Chondrocyte (in vitro differentiated cells): ENCODE results near the gene DST. TPM values are rescaled to one million over a fixed set of nuclear protein-coding genes. Genes with fewer than 3 reads are reported as not detected.

Experiments used
- DNase-seq: peaks from one replicate; pipeline ENCODE4 v3.0.0; 2021; ENCODE audit warnings: mixed read lengths, low spot score
- H3K27ac Mint-ChIP-seq: one replicate; pipeline ENCODE4 v1.8.0; 2021; ENCODE audit warnings: mild to moderate bottlenecking, moderate library complexity, mixed read lengths; ENCODE audit not compliant: unreplicated experiment
- H3K27me3 Mint-ChIP-seq: 2 replicates; pipeline ENCODE4 v1.8.0; 2021; ENCODE audit warnings: low read depth, mixed read lengths
- H3K36me3 Mint-ChIP-seq: 2 replicates; pipeline ENCODE4 v1.8.0; 2021; ENCODE audit warnings: low read depth, mixed read lengths
- H3K4me1 Mint-ChIP-seq: 2 replicates; pipeline ENCODE4 v1.8.0; 2021; ENCODE audit warnings: low read depth, mild to moderate bottlenecking, mixed read lengths
- H3K4me3 Mint-ChIP-seq: one replicate; pipeline ENCODE4 v1.8.0; 2021; ENCODE audit warnings: mild to moderate bottlenecking, moderate library complexity, mixed read lengths; ENCODE audit not compliant: unreplicated experiment
- H3K9me3 Mint-ChIP-seq: 2 replicates; pipeline ENCODE4 v1.8.0; 2021; ENCODE audit warnings: low read depth, mixed read lengths
- CTCF ChIP-seq: fragments of 200-600 bp; sonication (generic); IDR thresholded peaks from 2 replicates; pipeline ENCODE4 v1.5.0; 2021; ENCODE audit warnings: antibody characterized with exemption, mild to moderate bottlenecking, moderate library complexity
- total RNA-seq: library from RNA; stranded (reverse); gene quantifications from 3 replicates; pipeline ENCODE4 v1.2.1, GENCODE V29; 2021

DST gene
- total RNA-seq, 1 donor from 2014 or later, result 168 TPM

GRCh38 chr6:56484669-56485068 lies 158.0 kb downstream of the DST start:
- H3K27me3 Mint-ChIP-seq, result no peaks in the 10 kb centered on the region
- H3K4me3 Mint-ChIP-seq, result no peak overlapping the region
- no peaks in the 10 kb centered on the region for H3K4me1 Mint-ChIP-seq
- TF ChIP-seq CTCF, result no peak
- no peak for DNase-seq
- H3K27ac Mint-ChIP-seq, result no peak overlapping the region
- H3K36me3 Mint-ChIP-seq, result peaks cover 36% of the 10 kb centered on the region
- no peaks in the 10 kb centered on the region for H3K9me3 Mint-ChIP-seq

GRCh38 chr6:56483929-56484328 lies 158.8 kb downstream of the DST start:
- Mint-ChIP-seq H3K9me3 (peaks cover 7% of the 10 kb centered on the region), H3K4me1 (no peaks in the 10 kb centered on the region), H3K4me3 (no peak overlapping the region), H3K27me3 (no peaks in the 10 kb centered on the region), H3K27ac (no peak overlapping the region), H3K36me3 (peaks cover 40% of the 10 kb centered on the region)
- no peak for TF ChIP-seq CTCF
- DNase-seq, result no peak

DNA sequence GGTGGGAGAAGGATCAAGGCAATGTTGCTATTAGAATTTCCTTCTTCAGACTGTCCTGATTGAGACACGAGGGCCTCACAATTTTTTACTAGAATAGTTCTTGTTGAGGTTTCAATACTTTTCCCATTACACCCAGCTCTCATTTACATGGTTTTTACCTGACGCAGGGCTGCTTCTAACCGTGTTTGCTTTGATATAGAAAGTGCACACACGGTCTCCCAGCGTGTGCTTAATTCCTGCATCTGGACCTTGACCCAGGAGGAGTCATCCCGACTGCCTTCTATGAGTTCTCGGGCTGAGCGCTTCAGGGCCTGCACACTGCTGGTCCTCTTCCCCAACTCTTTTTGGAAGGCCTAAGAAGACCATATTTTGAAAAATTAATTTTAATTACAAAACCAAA lies 160.2 kb downstream of the DST start:
- H3K27me3 Mint-ChIP-seq, result no peaks in the 10 kb centered on the region
- peaks cover 8% of the 10 kb centered on the region for H3K9me3 Mint-ChIP-seq
- DNase-seq, result no peak
- no peak overlapping the region for H3K4me3 Mint-ChIP-seq
- H3K4me1 Mint-ChIP-seq, result no peaks in the 10 kb centered on the region
- no peak overlapping the region for H3K27ac Mint-ChIP-seq
- H3K36me3 Mint-ChIP-seq, result peaks cover 44% of the 10 kb centered on the region
- no peak for TF ChIP-seq CTCF

DNA sequence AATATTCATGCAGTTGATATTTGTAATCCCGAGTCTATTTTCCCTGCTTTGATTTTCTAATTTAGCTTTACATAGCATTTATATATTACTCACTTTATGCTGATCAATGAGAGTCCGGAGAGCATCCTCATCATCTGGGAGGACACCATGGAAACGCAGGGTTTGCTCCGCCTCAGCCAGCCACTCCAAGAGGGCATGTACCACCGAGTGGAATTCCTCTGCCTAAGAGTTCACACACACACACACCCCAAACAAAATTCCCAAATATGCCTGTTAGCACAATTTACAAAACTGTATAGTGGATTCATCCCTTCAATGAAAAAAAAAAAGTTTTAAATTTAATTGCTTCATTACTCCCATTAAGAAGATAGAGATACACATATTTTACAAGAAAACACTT lies 160.7 kb downstream of the DST start:
- TF ChIP-seq CTCF, result no peak
- H3K4me3 Mint-ChIP-seq, result no peak overlapping the region
- H3K4me1 Mint-ChIP-seq, result no peaks in the 10 kb centered on the region
- H3K27me3 Mint-ChIP-seq, result no peaks in the 10 kb centered on the region
- H3K9me3 Mint-ChIP-seq, result peaks cover 8% of the 10 kb centered on the region
- no peak overlapping the region for H3K27ac Mint-ChIP-seq
- peaks cover 44% of the 10 kb centered on the region for H3K36me3 Mint-ChIP-seq
- DNase-seq, result no peak

DNA sequence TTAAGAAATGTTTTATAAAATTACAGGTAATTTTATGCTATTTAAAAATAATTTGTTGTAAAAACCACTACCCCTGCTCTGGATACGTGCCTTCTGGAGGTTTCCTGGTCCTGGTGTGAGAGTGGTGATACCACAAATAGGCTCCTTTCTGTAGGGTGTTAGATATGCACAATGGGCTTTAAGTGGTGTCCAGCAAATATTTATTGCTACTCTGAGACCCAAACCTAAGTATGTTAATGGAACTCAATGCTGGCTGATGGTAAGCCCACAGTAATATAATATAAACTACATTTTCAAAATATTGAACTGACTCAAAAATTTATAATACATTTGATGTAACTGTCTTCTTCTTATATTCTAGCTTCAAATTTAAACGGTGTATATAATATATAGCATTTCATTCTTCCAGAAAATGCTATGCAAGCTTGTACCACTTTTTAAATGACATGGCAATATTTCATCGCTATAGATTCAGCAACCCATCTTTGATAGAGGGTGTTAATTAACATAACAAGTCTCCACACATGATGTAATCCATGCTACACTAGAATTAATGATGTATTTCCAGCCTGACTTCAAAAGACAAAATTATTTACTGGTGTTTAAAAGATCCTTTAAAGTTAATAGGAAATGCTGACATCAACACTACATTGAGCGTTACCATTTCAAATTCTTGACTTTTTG lies 161.9 kb downstream of the DST start:
- Mint-ChIP-seq H3K27me3 (no peaks in the 10 kb centered on the region), H3K27ac (no peak overlapping the region), H3K36me3 (peaks cover 38% of the 10 kb centered on the region), H3K4me1 (no peaks in the 10 kb centered on the region), H3K9me3 (peaks cover 8% of the 10 kb centered on the region), H3K4me3 (no peak overlapping the region)
- DNase-seq, result no peak
- TF ChIP-seq CTCF, result no peak
